Brain microvascular endothelial cell (primary cell): ENCODE data around the gene RAP2C.

Experiments used
- DNase-seq: peaks from one replicate; pipeline ENCODE4 v3.0.0-alpha.2; 2020
- H3K27ac ChIP-seq: fragments of 250-450 bp; sonication (Bioruptor Pico); 2 replicates; pipeline ENCODE4 v1.5.1; 2020; ENCODE audit warnings: mild to moderate bottlenecking, moderate library complexity
- H3K27me3 ChIP-seq: fragments of 250-450 bp; sonication (Bioruptor Pico); replicated peaks from 2 replicates; pipeline ENCODE4 v1.5.1; 2020; ENCODE audit warnings: mild to moderate bottlenecking
- H3K36me3 ChIP-seq: fragments of 250-450 bp; sonication (Bioruptor Pico); replicated peaks from 2 replicates; pipeline ENCODE4 v1.5.1; 2020; ENCODE audit warnings: mild to moderate bottlenecking
- H3K4me3 ChIP-seq: 2 replicates; pipeline ENCODE4 v1.5.1; 2011; ENCODE audit warnings: low read depth, mild to moderate bottlenecking, control low read depth, low read length, moderate library complexity
- in situ Hi-C: cut with HindIII; loops from 2 replicates; pipeline ENCODE4 v1.10.0; 2017; ENCODE audit warnings: low sequenced_read_pairs, low pct_ligation_motif_present
- TF ChIP-seq, protein P1 (sequence below): IDR thresholded peaks from 2 replicates; pipeline ENCODE4 v1.5.1; 2011; ENCODE audit warnings: low read depth, mild to moderate bottlenecking, moderate library complexity, low read length, control low read depth, inconsistent platforms; ENCODE audit errors: missing control alignments

The RAP2C gene

DNA sequence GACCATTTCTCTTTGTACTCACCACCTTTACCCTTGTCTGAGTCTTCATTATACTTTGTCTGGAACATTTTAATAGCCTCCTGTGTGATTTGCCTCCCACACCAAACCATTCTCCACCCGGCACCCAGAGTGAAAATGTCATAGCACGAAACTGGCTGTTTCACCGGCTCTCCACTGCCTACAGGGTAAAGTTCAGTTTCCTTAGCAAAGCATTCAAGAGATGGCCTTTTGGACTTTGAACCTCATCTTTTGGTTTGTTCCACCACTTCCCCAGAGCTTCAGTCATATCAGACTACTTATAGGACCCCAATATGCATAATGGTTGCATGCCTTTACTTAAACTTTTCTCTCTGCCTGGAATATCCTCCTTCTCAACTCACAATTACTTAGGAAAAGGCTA, 38.3 kb downstream of the RAP2C start:
- H3K4me3 ChIP-seq, result no peak overlapping the region
- H3K27ac ChIP-seq, result no peak overlapping the region
- no peaks in the 10 kb centered on the region for H3K27me3 ChIP-seq
- in situ Hi-C loops, result no loop called here
- H3K36me3 ChIP-seq, result no peaks in the 10 kb centered on the region
- no peak for DNase-seq
- TF ChIP-seq, protein P1, sequence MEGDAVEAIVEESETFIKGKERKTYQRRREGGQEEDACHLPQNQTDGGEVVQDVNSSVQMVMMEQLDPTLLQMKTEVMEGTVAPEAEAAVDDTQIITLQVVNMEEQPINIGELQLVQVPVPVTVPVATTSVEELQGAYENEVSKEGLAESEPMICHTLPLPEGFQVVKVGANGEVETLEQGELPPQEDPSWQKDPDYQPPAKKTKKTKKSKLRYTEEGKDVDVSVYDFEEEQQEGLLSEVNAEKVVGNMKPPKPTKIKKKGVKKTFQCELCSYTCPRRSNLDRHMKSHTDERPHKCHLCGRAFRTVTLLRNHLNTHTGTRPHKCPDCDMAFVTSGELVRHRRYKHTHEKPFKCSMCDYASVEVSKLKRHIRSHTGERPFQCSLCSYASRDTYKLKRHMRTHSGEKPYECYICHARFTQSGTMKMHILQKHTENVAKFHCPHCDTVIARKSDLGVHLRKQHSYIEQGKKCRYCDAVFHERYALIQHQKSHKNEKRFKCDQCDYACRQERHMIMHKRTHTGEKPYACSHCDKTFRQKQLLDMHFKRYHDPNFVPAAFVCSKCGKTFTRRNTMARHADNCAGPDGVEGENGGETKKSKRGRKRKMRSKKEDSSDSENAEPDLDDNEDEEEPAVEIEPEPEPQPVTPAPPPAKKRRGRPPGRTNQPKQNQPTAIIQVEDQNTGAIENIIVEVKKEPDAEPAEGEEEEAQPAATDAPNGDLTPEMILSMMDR, result no peak

DNA sequence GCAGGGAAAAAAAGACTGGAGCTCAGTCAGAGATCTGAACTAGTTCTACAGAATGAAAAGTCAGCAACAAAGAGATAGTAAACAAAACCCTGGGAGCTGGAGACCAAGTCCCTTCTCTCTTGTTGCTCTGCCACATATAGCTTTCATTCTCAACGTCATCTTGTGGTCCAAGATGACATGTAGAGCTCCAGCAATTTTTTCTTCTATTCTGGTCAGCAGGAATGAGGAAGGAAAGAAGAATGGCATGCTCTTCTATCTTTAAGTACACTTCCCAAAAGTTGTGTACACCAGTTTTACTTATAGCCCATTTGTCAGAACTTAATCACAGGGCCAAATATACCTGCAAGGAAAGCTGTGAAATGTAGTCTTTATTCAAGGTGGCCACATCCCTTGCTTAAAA, 45.6 kb downstream of the RAP2C start:
- in situ Hi-C loops, result no loop called here
- DNase-seq, result no peak
- H3K27me3 ChIP-seq, result no peaks in the 10 kb centered on the region
- TF ChIP-seq, protein P1, result no peak
- no peaks in the 10 kb centered on the region for H3K36me3 ChIP-seq
- H3K27ac ChIP-seq, result no peak overlapping the region
- no peak overlapping the region for H3K4me3 ChIP-seq

GRCh38 chrX:132171881-132172280, 47.4 kb downstream of the RAP2C start:
- Histone ChIP-seq H3K27ac (no peak overlapping the region), H3K27me3 (no peaks in the 10 kb centered on the region), H3K36me3 (no peaks in the 10 kb centered on the region), H3K4me3 (no peak overlapping the region)
- in situ Hi-C loops, result no loop called here
- no peak for DNase-seq
- TF ChIP-seq, protein P1, result no peak

DNA sequence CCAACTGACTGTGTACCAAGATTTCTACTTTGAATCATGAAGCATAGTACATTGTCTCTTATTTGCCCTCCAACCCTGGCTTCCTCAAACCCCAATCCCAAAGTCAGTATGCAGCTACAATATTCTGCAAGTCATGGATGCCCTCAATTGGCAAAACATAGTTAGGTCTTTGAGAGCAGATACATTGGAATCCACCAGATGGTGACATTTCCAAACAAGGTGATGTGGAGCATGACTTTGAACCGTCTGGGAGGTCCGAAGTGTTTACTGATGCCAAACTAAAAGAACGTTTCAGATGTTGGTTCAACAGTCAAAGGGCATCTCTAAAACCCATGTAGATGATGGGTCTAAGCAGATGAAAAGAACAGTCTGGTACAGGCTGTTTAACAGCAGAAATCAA, 47.8 kb downstream of the RAP2C start:
- Histone ChIP-seq H3K4me3 (no peak overlapping the region), H3K27ac (no peak overlapping the region), H3K36me3 (no peaks in the 10 kb centered on the region), H3K27me3 (no peaks in the 10 kb centered on the region)
- TF ChIP-seq, protein P1, result no peak
- in situ Hi-C loops, result no loop called here
- DNase-seq, result no peak

DNA sequence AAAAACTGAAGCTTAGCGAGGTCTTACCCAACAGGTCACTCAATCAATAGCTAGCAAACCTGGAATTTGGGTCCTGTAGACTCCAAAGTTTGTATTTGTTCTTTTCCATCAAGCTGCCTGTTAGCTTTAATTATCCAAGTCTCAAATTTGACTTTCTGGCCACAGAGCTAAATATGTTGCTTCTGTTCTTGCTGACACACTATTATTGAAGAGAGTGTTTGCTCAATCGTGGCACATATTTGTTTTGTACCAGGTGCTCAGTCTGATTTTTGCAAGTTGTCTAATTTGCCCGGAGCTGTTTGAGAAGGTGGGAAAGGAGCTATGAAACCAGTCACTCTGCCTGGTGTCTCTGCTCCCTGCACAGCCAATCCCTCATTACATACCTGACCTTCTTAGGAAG, 49.7 kb downstream of the RAP2C start:
- in situ Hi-C loops, result no loop called here
- H3K27me3 ChIP-seq, result no peaks in the 10 kb centered on the region
- H3K27ac ChIP-seq, result no peak overlapping the region
- DNase-seq, result no peak
- no peaks in the 10 kb centered on the region for H3K36me3 ChIP-seq
- no peak overlapping the region for H3K4me3 ChIP-seq
- TF ChIP-seq, protein P1, result no peak

DNA sequence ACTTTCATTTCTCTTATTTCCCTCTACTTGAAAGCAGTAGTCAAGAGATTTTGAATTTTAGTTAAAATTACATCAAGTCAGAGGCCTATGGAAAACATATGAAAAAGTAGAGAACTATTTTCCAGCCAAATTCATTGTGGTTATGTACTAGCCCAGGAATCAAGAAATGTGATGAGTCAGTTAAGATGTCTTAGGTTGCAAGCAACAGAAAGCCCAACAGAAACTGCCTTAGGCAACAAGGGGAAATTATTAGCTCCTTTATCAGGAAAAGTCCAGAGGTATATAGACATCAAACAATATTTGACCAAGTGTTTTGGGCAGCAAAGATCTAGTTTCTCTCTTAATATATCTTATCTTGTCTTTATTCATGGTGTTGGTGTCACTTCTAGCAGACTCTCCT, 53.6 kb downstream of the RAP2C start:
- Histone ChIP-seq H3K36me3 (no peaks in the 10 kb centered on the region), H3K27ac (no peak overlapping the region), H3K27me3 (no peaks in the 10 kb centered on the region), H3K4me3 (no peak overlapping the region)
- TF ChIP-seq, protein P1, result no peak
- DNase-seq, result no peak
- in situ Hi-C loops, result no loop called here
